C4-2B (cell line): ENCODE data around the gene PMVK.

ENCODE experiments used
- ZFX ChIP-seq: fragments of 450-650 bp; IDR thresholded peaks from 2 replicates; pipeline ENCODE4 v1.6.1; 2017
- TF ChIP-seq, protein P1 (sequence below): fragments of 450-650 bp; conservative IDR thresholded peaks from 2 replicates; pipeline ENCODE4 v1.5.1; 2017; ENCODE audit warnings: mild to moderate bottlenecking

DNA sequence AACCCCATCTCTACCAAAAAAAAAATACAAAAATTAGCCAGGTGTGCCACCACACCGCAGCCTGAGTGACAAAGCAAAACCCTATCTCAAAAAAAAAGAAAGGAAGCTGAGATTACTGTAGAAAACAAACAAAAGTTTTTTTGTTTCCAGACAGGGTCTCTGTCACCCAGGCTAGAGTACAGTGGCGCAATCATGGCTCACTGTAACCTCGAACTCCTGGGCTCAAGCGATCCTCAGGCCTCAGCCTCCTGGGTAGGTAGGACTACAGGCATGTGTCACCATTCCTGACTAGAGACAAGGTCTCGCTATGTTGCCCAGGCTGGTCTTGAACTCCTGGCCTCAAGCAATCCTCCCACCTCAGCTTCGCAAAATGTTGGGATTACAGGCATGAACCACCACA is 27.8 kb upstream of the PMVK start:
- TF ChIP-seq, protein P1, sequence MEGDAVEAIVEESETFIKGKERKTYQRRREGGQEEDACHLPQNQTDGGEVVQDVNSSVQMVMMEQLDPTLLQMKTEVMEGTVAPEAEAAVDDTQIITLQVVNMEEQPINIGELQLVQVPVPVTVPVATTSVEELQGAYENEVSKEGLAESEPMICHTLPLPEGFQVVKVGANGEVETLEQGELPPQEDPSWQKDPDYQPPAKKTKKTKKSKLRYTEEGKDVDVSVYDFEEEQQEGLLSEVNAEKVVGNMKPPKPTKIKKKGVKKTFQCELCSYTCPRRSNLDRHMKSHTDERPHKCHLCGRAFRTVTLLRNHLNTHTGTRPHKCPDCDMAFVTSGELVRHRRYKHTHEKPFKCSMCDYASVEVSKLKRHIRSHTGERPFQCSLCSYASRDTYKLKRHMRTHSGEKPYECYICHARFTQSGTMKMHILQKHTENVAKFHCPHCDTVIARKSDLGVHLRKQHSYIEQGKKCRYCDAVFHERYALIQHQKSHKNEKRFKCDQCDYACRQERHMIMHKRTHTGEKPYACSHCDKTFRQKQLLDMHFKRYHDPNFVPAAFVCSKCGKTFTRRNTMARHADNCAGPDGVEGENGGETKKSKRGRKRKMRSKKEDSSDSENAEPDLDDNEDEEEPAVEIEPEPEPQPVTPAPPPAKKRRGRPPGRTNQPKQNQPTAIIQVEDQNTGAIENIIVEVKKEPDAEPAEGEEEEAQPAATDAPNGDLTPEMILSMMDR: no peak
- no peak for TF ChIP-seq ZFX
